B cell (primary cell): ENCODE data around the gene PHF12. TPM values are rescaled to one million over a fixed set of nuclear protein-coding genes. Genes with fewer than 3 reads are reported as not detected.

ENCODE experiments used
- ATAC-seq: fragments of 200-7000 bp; cut with Tn5 transposase; one replicate; pipeline ENCODE4 v1.10.0; 2021; ENCODE audit warnings: low read depth, mild to moderate bottlenecking, moderate number of reproducible peaks, moderate library complexity
- CTCF ChIA-PET: fragments of 350-600 bp; sonication (Branson Sonifier 250); formaldehyde crosslinking; loops from one replicate; lab custom pipeline; 2021; ENCODE audit warnings: antibody characterized with exemption, inconsistent platforms; lab: Charles Lee
- POLR2A ChIA-PET: fragments of 350-600 bp; sonication (Branson Sonifier 250); formaldehyde crosslinking; loops from one replicate; lab custom pipeline; 2021; ENCODE audit warnings: antibody characterized with exemption; lab: Charles Lee
- DNase-seq: peaks from one replicate; pipeline ENCODE4 v3.0.0; 2013
- H2AFZ ChIP-seq: 2 replicates; pipeline ENCODE4 v1.6.1; 2012; ENCODE audit warnings: mild to moderate bottlenecking, low read depth, low read length; ENCODE audit not compliant: insufficient read depth, poor library complexity, severe bottlenecking
- H3K27ac ChIP-seq, 2 donors: 1 replicate in 1 of 2; 2 replicates in 1 of 2; pipeline ENCODE4 v1.5.1; 2012 to 2013; ENCODE audit warnings: low read length in 2 of 2, mild to moderate bottlenecking in 2 of 2, moderate library complexity in 1 of 2
- H3K27me3 ChIP-seq, 4 experiments: fragments of 200-600 bp in 1 of 4; sonication (generic) in 1 of 4; replicated peaks in 1 of 4; 1 replicate in 2 of 4; 2 replicates in 2 of 4; pipeline versions ENCODE4 v1.6.1 to v1.7.0; 2013 to 2016; ENCODE audit warnings: low read length in 3 of 4, mild to moderate bottlenecking in 2 of 4, mixed read lengths in 1 of 4, moderate library complexity in 1 of 4; ENCODE audit not compliant: insufficient read depth in 4 of 4, control insufficient read depth in 3 of 4; ENCODE audit errors: control extremely low read depth in 1 of 4
- H3K36me3 ChIP-seq, 2 experiments: replicated peaks in 1 of 2; 1 replicate in 1 of 2; 2 replicates in 1 of 2; pipeline versions ENCODE4 v1.6.1 to v1.7.1; 2013; ENCODE audit warnings: low read length in 1 of 2; ENCODE audit not compliant: insufficient read depth in 2 of 2, control insufficient read depth in 1 of 2; ENCODE audit errors: control extremely low read depth in 1 of 2, extremely low read depth in 1 of 2
- H3K4me1 ChIP-seq, 2 donors: fragments of 200-600 bp in 1 of 2; sonication (generic) in 1 of 2; 1 replicate in 1 of 2; 2 replicates in 1 of 2; pipeline versions ENCODE4 v1.5.1 to v1.6.1; 2013 to 2017; ENCODE audit warnings: low read length in 2 of 2; ENCODE audit not compliant: control insufficient read depth in 2 of 2, insufficient read depth in 2 of 2
- H3K4me2 ChIP-seq: replicated peaks from 2 replicates; pipeline ENCODE3; 2012; ENCODE audit warnings: mild to moderate bottlenecking, low read depth, low read length; ENCODE audit not compliant: poor library complexity, severe bottlenecking
- H3K4me3 ChIP-seq, 5 experiments: fragments of 200-600 bp in 1 of 5; sonication (generic) in 1 of 5; 1 replicate in 3 of 5; 2 replicates in 2 of 5; pipeline versions ENCODE4 v1.5.1 to v1.7.0; 2011 to 2016; ENCODE audit warnings: low read length in 4 of 5, mild to moderate bottlenecking in 4 of 5, low read depth in 2 of 5, control low read depth in 1 of 5, moderate library complexity in 1 of 5; ENCODE audit not compliant: insufficient read depth in 1 of 5; ENCODE audit errors: control extremely low read depth in 1 of 5, extremely low read depth in 1 of 5
- H3K79me2 ChIP-seq: fragments of 200-600 bp; sonication (generic); one replicate; pipeline ENCODE4 v1.6.0; 2016; ENCODE audit warnings: low read length; ENCODE audit not compliant: control insufficient read depth, insufficient read depth
- H3K9ac ChIP-seq: fragments of 200-600 bp; sonication (generic); 2 replicates; pipeline ENCODE4 v1.6.1; 2017; ENCODE audit warnings: mild to moderate bottlenecking, low read length, moderate library complexity
- H3K9me3 ChIP-seq, 3 donors: one replicate each; pipeline versions ENCODE4 v1.6.1 to v1.7.1; 2013; ENCODE audit warnings: low read length in 2 of 3; ENCODE audit not compliant: control insufficient read depth in 2 of 3, insufficient read depth in 1 of 3; ENCODE audit errors: control extremely low read depth in 1 of 3
- H4K20me1 ChIP-seq: 2 replicates; pipeline ENCODE4 v1.6.0; 2012; ENCODE audit warnings: mild to moderate bottlenecking, low read length; ENCODE audit not compliant: insufficient read depth, control insufficient read depth, poor library complexity, severe bottlenecking
- H3K27ac Mint-ChIP-seq: one replicate; pipeline ENCODE4 v1.8.0; 2021; ENCODE audit warnings: mixed read lengths
- H3K27me3 Mint-ChIP-seq: one replicate; pipeline ENCODE4 v1.8.0; 2021; ENCODE audit warnings: mixed read lengths
- H3K4me1 Mint-ChIP-seq: one replicate; pipeline ENCODE4 v1.8.0; 2021; ENCODE audit warnings: mixed read lengths
- H3K4me3 Mint-ChIP-seq: one replicate; pipeline ENCODE4 v1.8.0; 2021; ENCODE audit warnings: mixed read lengths
- H3K9me3 Mint-ChIP-seq: one replicate; pipeline ENCODE4 v1.8.0; 2022; ENCODE audit warnings: mixed read lengths; ENCODE audit not compliant: insufficient read depth
- CTCF ChIP-seq: fragments of 200-600 bp; IDR thresholded peaks from one replicate; pipeline ENCODE4 v1.8.0; 2022; ENCODE audit warnings: antibody characterized with exemption, mild to moderate bottlenecking
- EZH2 ChIP-seq: IDR thresholded peaks from 2 replicates; pipeline ENCODE4 v1.6.1; 2012; ENCODE audit warnings: borderline replicate concordance, low read depth, mild to moderate bottlenecking, moderate library complexity, low read length; ENCODE audit not compliant: insufficient read depth, poor library complexity, severe bottlenecking
- WGBS: methylation state at CpG from one replicate; pipeline ENCODE4 v1.1.5; 2013; ENCODE audit warnings: missing lambda C conversion rate; ENCODE audit not compliant: insufficient coverage; 5-methylcytosine and 5-hydroxymethylcytosine counted together
- intact Hi-C: fragments of 100-400 bp; cut with micrococcal nuclease; formaldehyde crosslinking; loops from one replicate; pipeline ENCODE4 v1.10.0; 2022
- polyA plus RNA-seq: library from polyadenylated mRNA; depleted of rRNA; stranded (reverse); fragments of >200 nt; gene quantifications from 2 replicates; pipeline ENCODE4 v1.2.3, GENCODE V29; 2012
- total RNA-seq, 2 donors: library from RNA; stranded (reverse); fragments of 120-200 nt in 1 of 2; gene quantifications; 1 replicate in 1 of 2; 2 replicates in 1 of 2; pipeline versions ENCODE4 v1.2.3 to v1.2.4, GENCODE V29; 2013 to 2022

PHF12 gene
- total and polyA plus RNA-seq, 2 donors (not counting 1 experiment from before 2014, with no cell fraction given) = 116 to 140 TPM

- peaks cover 0 to 32% of the 10 kb centered on the region in 2 experiments for H3K36me3 ChIP-seq
- no CpG with 5 or more reads among the region's 1 CpG for WGBS
- intact Hi-C loops = no loop called here
- H3K79me2 ChIP-seq = no peaks in the 10 kb centered on the region
- DNase-seq (no peak), ATAC-seq (no peak)
- no peak overlapping the region for H3K27ac Mint-ChIP-seq
- peaks cover 17% of the 10 kb centered on the region for H4K20me1 ChIP-seq
- H3K9me3 Mint-ChIP-seq = no peaks in the 10 kb centered on the region
- no peak overlapping the region for H3K4me2 ChIP-seq
- H3K9ac ChIP-seq = no peak overlapping the region
- no peak overlapping the region for H3K4me3 Mint-ChIP-seq
- H3K9me3 ChIP-seq = no peaks in the 10 kb centered on the region
- no peaks in the 10 kb centered on the region for H3K27me3 ChIP-seq
- no peaks in the 10 kb centered on the region for H3K27me3 Mint-ChIP-seq
- CTCF ChIA-PET = interaction anchor here (0.6 kb wide), 1 partner anchor 16 kb away, joined by 3 read pairs; no protein-coding TSS in a partner anchor
- no peak overlapping the region for H2AFZ ChIP-seq
- H3K27ac ChIP-seq = no peak overlapping the region
- no peak overlapping the region for H3K4me3 ChIP-seq
- no peak for TF ChIP-seq EZH2
- no peak for TF ChIP-seq CTCF
- POLR2A ChIA-PET = no interaction called here
- H3K4me1 ChIP-seq = peaks cover 9 to 13% of the 10 kb centered on the region in 2 donors
- H3K4me1 Mint-ChIP-seq = peaks cover 14% of the 10 kb centered on the region
Measured at GRCh38 chr17:28875848-28876550, 75.3 kb downstream of the PHF12 start.

- Mint-ChIP-seq H3K4me3 (no peak overlapping the region), H3K27ac (no peak overlapping the region), H3K4me1 (peaks cover 15% of the 10 kb centered on the region), H3K9me3 (no peaks in the 10 kb centered on the region), H3K27me3 (no peaks in the 10 kb centered on the region)
- Histone ChIP-seq H3K4me1 (peaks cover 13 to 18% of the 10 kb centered on the region in 2 donors), H3K4me3 (no peak overlapping the region), H3K36me3 (peaks cover 0 to 20% of the 10 kb centered on the region in 2 experiments), H3K79me2 (no peaks in the 10 kb centered on the region), H3K9ac (no peak overlapping the region), H4K20me1 (peaks cover 7% of the 10 kb centered on the region), H2AFZ (no peak overlapping the region), H3K27ac (no peak overlapping the region), H3K9me3 (no peaks in the 10 kb centered on the region), H3K27me3 (no peaks in the 10 kb centered on the region), H3K4me2 (no peak overlapping the region)
- POLR2A ChIA-PET = no interaction called here
- TF ChIP-seq CTCF (no peak), EZH2 (no peak)
- no CpG with 5 or more reads among the region's 3 CpGs for WGBS
- no peak for ATAC-seq
- DNase-seq = no peak
- CTCF ChIA-PET = interaction anchor here (1.0 kb wide), 1 partner anchor 111 kb away, joined by 3 read pairs; no protein-coding TSS in a partner anchor
- intact Hi-C loops = no loop called here
Measured at GRCh38 chr17:28874750-28875149, 76.6 kb downstream of the PHF12 start.
